Measurements from ENCODE around the gene TAF3.

DNA sequence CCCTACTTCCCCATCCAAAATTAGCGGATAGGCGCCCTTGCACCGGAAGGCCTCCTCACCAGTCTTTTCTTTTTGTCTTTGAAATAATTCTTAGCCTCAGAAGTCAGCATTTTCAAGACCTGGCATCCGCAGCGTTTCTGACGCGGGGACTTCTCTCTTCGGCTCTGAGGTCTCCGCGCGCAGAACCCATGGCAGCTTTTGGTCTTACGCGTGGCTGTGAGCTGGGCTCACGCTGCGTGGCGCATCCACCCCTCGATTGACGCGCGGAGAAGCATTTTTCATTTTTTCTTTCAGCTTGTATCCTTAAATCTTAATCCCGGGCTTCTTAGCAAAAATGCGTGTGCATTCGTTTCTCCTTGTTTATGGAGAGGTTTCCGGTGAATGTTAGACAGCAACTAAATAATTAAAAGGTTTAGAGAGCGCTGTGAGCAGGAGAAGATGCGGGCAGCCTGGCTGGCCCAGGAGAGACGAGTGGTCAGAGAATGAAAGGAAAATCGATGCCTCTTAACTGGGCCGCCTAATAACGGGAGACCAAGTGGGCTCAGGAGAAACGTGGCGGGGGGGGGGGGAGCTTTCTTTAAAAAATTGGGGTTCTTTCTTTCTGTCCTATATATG is 234.1 kb downstream of the TAF3 start:
- TF ChIP-seq ZNF274 (IDR thresholded peaks at IDR 0.05; ENCODE audit: low read depth, low read length): no peak
- TF ChIP-seq SUZ12 (IDR thresholded peaks at IDR 0.05; ENCODE audit: extremely low read depth, insufficient read depth, insufficient read length): no peak
- no peak for TF ChIP-seq YY1 (IDR thresholded peaks at IDR 0.05; ENCODE audit: insufficient read depth, insufficient read length)

Data from NT2/D1 (cell line).